Measurements from ENCODE around the gene UNC80.

Gene UNC80

GRCh38 chr2:209976698-209977385 lies 205.2 kb downstream of the UNC80 start:
- H3K9me3 Mint-ChIP-seq, result no peaks in the 10 kb centered on the region
- H3K4me1 Mint-ChIP-seq (ENCODE audit: low read depth), result no peaks in the 10 kb centered on the region
- DNase-seq (ENCODE audit: low spot score), result no peak
- peaks cover 16% of the 10 kb centered on the region for H3K27me3 Mint-ChIP-seq (ENCODE audit: low read depth)
- H3K27ac Mint-ChIP-seq, result no peak overlapping the region
- H3K36me3 Mint-ChIP-seq (ENCODE audit: low read depth), result no peaks in the 10 kb centered on the region
- H3K4me3 Mint-ChIP-seq, result no peak overlapping the region

- Mint-ChIP-seq H3K9me3 (no peaks in the 10 kb centered on the region), H3K4me3 (no peak overlapping the region), H3K27ac (no peak overlapping the region), H3K27me3 (ENCODE audit: low read depth) (peaks cover 14% of the 10 kb centered on the region), H3K4me1 (ENCODE audit: low read depth) (no peaks in the 10 kb centered on the region), H3K36me3 (ENCODE audit: low read depth) (no peaks in the 10 kb centered on the region)
- DNase-seq (ENCODE audit: low spot score), result no peak
Observed at GRCh38 chr2:209977386-209978239, 206.0 kb downstream of the UNC80 start.

GRCh38 chr2:209984291-209984690 lies 212.7 kb downstream of the UNC80 start:
- Mint-ChIP-seq H3K36me3 (ENCODE audit: low read depth) (no peaks in the 10 kb centered on the region), H3K4me3 (no peak overlapping the region), H3K9me3 (no peaks in the 10 kb centered on the region), H3K27ac (no peak overlapping the region), H3K27me3 (ENCODE audit: low read depth) (peaks cover 30% of the 10 kb centered on the region), H3K4me1 (ENCODE audit: low read depth) (peaks cover 4% of the 10 kb centered on the region)
- no peak for DNase-seq (ENCODE audit: low spot score)

GRCh38 chr2:209985874-209986273 lies 214.2 kb downstream of the UNC80 start:
- no peaks in the 10 kb centered on the region for H3K9me3 Mint-ChIP-seq
- H3K36me3 Mint-ChIP-seq (ENCODE audit: low read depth), result no peaks in the 10 kb centered on the region
- peaks cover 28% of the 10 kb centered on the region for H3K27me3 Mint-ChIP-seq (ENCODE audit: low read depth)
- H3K4me3 Mint-ChIP-seq, result no peak overlapping the region
- no peak overlapping the region for H3K27ac Mint-ChIP-seq
- H3K4me1 Mint-ChIP-seq (ENCODE audit: low read depth), result peaks cover 4% of the 10 kb centered on the region
- no peak for DNase-seq (ENCODE audit: low spot score)

- peaks cover 4% of the 10 kb centered on the region for H3K4me1 Mint-ChIP-seq (ENCODE audit: low read depth)
- no peak for DNase-seq (ENCODE audit: low spot score)
- H3K4me3 Mint-ChIP-seq, result no peak overlapping the region
- peaks cover 28% of the 10 kb centered on the region for H3K27me3 Mint-ChIP-seq (ENCODE audit: low read depth)
- no peaks in the 10 kb centered on the region for H3K36me3 Mint-ChIP-seq (ENCODE audit: low read depth)
- no peaks in the 10 kb centered on the region for H3K9me3 Mint-ChIP-seq
- no peak overlapping the region for H3K27ac Mint-ChIP-seq
Observed at GRCh38 chr2:209986415-209986814, 214.8 kb downstream of the UNC80 start.

- DNase-seq (ENCODE audit: low spot score), result no peak
- Mint-ChIP-seq H3K27me3 (ENCODE audit: low read depth) (peaks cover 22% of the 10 kb centered on the region), H3K27ac (no peak overlapping the region), H3K9me3 (no peaks in the 10 kb centered on the region), H3K4me3 (no peak overlapping the region), H3K4me1 (ENCODE audit: low read depth) (peaks cover 4% of the 10 kb centered on the region), H3K36me3 (ENCODE audit: low read depth) (no peaks in the 10 kb centered on the region)
Observed at GRCh38 chr2:209988010-209988409, 216.4 kb downstream of the UNC80 start.

- H3K9me3 Mint-ChIP-seq, result no peaks in the 10 kb centered on the region
- H3K27me3 Mint-ChIP-seq (ENCODE audit: low read depth), result peaks cover 16% of the 10 kb centered on the region
- DNase-seq (ENCODE audit: low spot score), result no peak
- H3K4me1 Mint-ChIP-seq (ENCODE audit: low read depth), result peaks cover 4% of the 10 kb centered on the region
- H3K36me3 Mint-ChIP-seq (ENCODE audit: low read depth), result no peaks in the 10 kb centered on the region
- H3K27ac Mint-ChIP-seq, result no peak overlapping the region
- no peak overlapping the region for H3K4me3 Mint-ChIP-seq
Observed at GRCh38 chr2:209990838-209991237, 219.2 kb downstream of the UNC80 start.

GRCh38 chr2:209993968-209994367 lies 222.3 kb downstream of the UNC80 start:
- H3K36me3 Mint-ChIP-seq (ENCODE audit: low read depth), result no peaks in the 10 kb centered on the region
- peaks cover 6% of the 10 kb centered on the region for H3K27me3 Mint-ChIP-seq (ENCODE audit: low read depth)
- DNase-seq (ENCODE audit: low spot score), result no peak
- H3K4me3 Mint-ChIP-seq, result no peak overlapping the region
- no peak overlapping the region for H3K27ac Mint-ChIP-seq
- no peaks in the 10 kb centered on the region for H3K4me1 Mint-ChIP-seq (ENCODE audit: low read depth)
- no peaks in the 10 kb centered on the region for H3K9me3 Mint-ChIP-seq

GRCh38 chr2:209998596-209998995 lies 227.0 kb downstream of the UNC80 start:
- peaks cover 10% of the 10 kb centered on the region for H3K4me1 Mint-ChIP-seq (ENCODE audit: low read depth)

GRCh38 chr2:210000464-210001324 lies 229.1 kb downstream of the UNC80 start:
- no peak for DNase-seq (ENCODE audit: low spot score)
- peak overlapping the region; percentile 2 for H3K4me3 Mint-ChIP-seq

More at GRCh38 chr2:209998596-209998995, 227.0 kb downstream of the UNC80 start:
- H3K27me3 Mint-ChIP-seq (ENCODE audit: low read depth), result peaks cover 3% of the 10 kb centered on the region
- H3K4me3 Mint-ChIP-seq, result no peak overlapping the region
- H3K36me3 Mint-ChIP-seq (ENCODE audit: low read depth), result no peaks in the 10 kb centered on the region
- no peak overlapping the region for H3K27ac Mint-ChIP-seq
- no peak for DNase-seq (ENCODE audit: low spot score)
- H3K9me3 Mint-ChIP-seq, result peaks cover 3% of the 10 kb centered on the region

GRCh38 chr2:210002158-210003157 lies 230.8 kb downstream of the UNC80 start, which contains the start of gene RPE:
Gene RPE, plus strand, starts transcription at chr2:210002638. Its CDS starts 24 bp downstream, at chr2:210002662.
- peaks cover 40% of the 10 kb centered on the region for H3K4me1 Mint-ChIP-seq (ENCODE audit: low read depth)
- H3K27ac Mint-ChIP-seq, result peak within 1 kb of the TSS; percentile 94
- no peaks in the 10 kb centered on the region for H3K27me3 Mint-ChIP-seq (ENCODE audit: low read depth)
- peak; percentile 95 for DNase-seq (ENCODE audit: low spot score)
- peaks cover 3% of the 10 kb centered on the region for H3K9me3 Mint-ChIP-seq
- H3K36me3 Mint-ChIP-seq (ENCODE audit: low read depth), result peaks cover 13% of the 10 kb centered on the region
- H3K4me3 Mint-ChIP-seq, result peak within 1 kb of the TSS; percentile 99

More at GRCh38 chr2:210000464-210001324, 229.1 kb downstream of the UNC80 start:
- Mint-ChIP-seq H3K9me3 (peaks cover 3% of the 10 kb centered on the region), H3K36me3 (ENCODE audit: low read depth) (peaks cover 10% of the 10 kb centered on the region), H3K27me3 (ENCODE audit: low read depth) (no peaks in the 10 kb centered on the region), H3K4me1 (ENCODE audit: low read depth) (peaks cover 29% of the 10 kb centered on the region), H3K27ac (no peak overlapping the region)

GRCh38 chr2:210003359-210003758 lies 231.7 kb downstream of the UNC80 start:
- Mint-ChIP-seq H3K4me3 (peak overlapping the region; percentile 99), H3K27me3 (ENCODE audit: low read depth) (no peaks in the 10 kb centered on the region), H3K27ac (peak overlapping the region; percentile 94), H3K4me1 (ENCODE audit: low read depth) (peaks cover 43% of the 10 kb centered on the region), H3K36me3 (ENCODE audit: low read depth) (peaks cover 17% of the 10 kb centered on the region), H3K9me3 (peaks cover 3% of the 10 kb centered on the region)
- no peak for DNase-seq (ENCODE audit: low spot score)

- Mint-ChIP-seq H3K9me3 (peaks cover 3% of the 10 kb centered on the region), H3K36me3 (ENCODE audit: low read depth) (peaks cover 20% of the 10 kb centered on the region), H3K27ac (no peak overlapping the region), H3K4me1 (ENCODE audit: low read depth) (peaks cover 45% of the 10 kb centered on the region), H3K4me3 (peak overlapping the region; percentile 39), H3K27me3 (ENCODE audit: low read depth) (no peaks in the 10 kb centered on the region)
- DNase-seq (ENCODE audit: low spot score), result no peak
Observed at GRCh38 chr2:210004881-210005280, 233.2 kb downstream of the UNC80 start.
